SU-DHL-6 (cell line): ENCODE measurements around the gene CCNQ.

Experiments
- H2AFZ ChIP-seq: fragments of 200-600 bp; sonication (generic); 2 replicates; pipeline ENCODE4 v1.6.1; 2014; ENCODE audit warnings: low read depth, mild to moderate bottlenecking, moderate library complexity, mixed read lengths, antibody characterized with exemption, low read length; ENCODE audit not compliant: severe bottlenecking
- H3F3A ChIP-seq: fragments of 200-600 bp; shearing (Covaris generic); 2 replicates; pipeline ENCODE4 v1.6.0; 2016; ENCODE audit warnings: antibody characterized with exemption, mild to moderate bottlenecking; ENCODE audit not compliant: insufficient read depth
- H3K27ac ChIP-seq: fragments of 200-600 bp; sonication (generic); 2 replicates; pipeline ENCODE4 v1.5.1; 2016; ENCODE audit warnings: low read depth, mild to moderate bottlenecking, low read length, moderate library complexity, mixed read lengths
- H3K27me3 ChIP-seq: fragments of 200-600 bp; sonication (generic), shearing (Covaris generic); 2 replicates; pipeline ENCODE4 v1.6.0; 2014; ENCODE audit warnings: mild to moderate bottlenecking, low read length
- H3K36me3 ChIP-seq: fragments of 200-600 bp; sonication (generic); 2 replicates; pipeline ENCODE4 v1.6.1; 2014; ENCODE audit warnings: mild to moderate bottlenecking, low read length, mixed read lengths
- H3K4me2 ChIP-seq: fragments of 300-600, 200-600 bp; shearing (Covaris generic), sonication (generic); 2 replicates; pipeline ENCODE4 v1.6.0; 2014; ENCODE audit warnings: low read length, low read depth, mild to moderate bottlenecking; ENCODE audit not compliant: poor library complexity, severe bottlenecking
- H3K4me3 ChIP-seq: fragments of 200-600 bp; sonication (generic); 2 replicates; pipeline ENCODE4 v1.5.1; 2014; ENCODE audit warnings: antibody characterized with exemption, low read length, mild to moderate bottlenecking, mixed read lengths; ENCODE audit not compliant: insufficient read depth, poor library complexity, severe bottlenecking
- H3K79me2 ChIP-seq: fragments of 200-600 bp; sonication (generic); 2 replicates; pipeline ENCODE4 v1.6.1; 2014; ENCODE audit warnings: mild to moderate bottlenecking, low read length, moderate library complexity; ENCODE audit not compliant: insufficient read depth
- H3K9ac ChIP-seq: fragments of 200-600 bp; sonication (generic); 2 replicates; pipeline ENCODE4 v1.7.0; 2014; ENCODE audit warnings: mild to moderate bottlenecking, low read length
- H3K9me2 ChIP-seq: fragments of 200-600 bp; sonication (generic); replicated peaks from 2 replicates; pipeline ENCODE4 v1.6.1; 2014; ENCODE audit warnings: low read length; ENCODE audit not compliant: insufficient read depth
- H3K9me3 ChIP-seq: fragments of 200-600 bp; sonication (generic); 2 replicates; pipeline ENCODE4 v1.6.1; 2014; ENCODE audit warnings: low read length, mixed read lengths; ENCODE audit not compliant: insufficient read depth
- H4K20me1 ChIP-seq: fragments of 200-600 bp; sonication (generic); 2 replicates; pipeline ENCODE4 v1.6.1; 2014; ENCODE audit warnings: low read depth, mild to moderate bottlenecking, antibody characterized with exemption, low read length, moderate library complexity, mixed read lengths
- EZH2phosphoT487 ChIP-seq: fragments of 200-600 bp; sonication (generic), shearing (Covaris generic); conservative IDR thresholded peaks from 2 replicates; pipeline ENCODE4 v1.6.1; 2018; ENCODE audit warnings: mild to moderate bottlenecking, antibody characterized with exemption, low read length, moderate library complexity, mixed read lengths
- TF ChIP-seq, protein P1 (sequence below): fragments of 200-600 bp; sonication (generic); IDR thresholded peaks from one replicate; pipeline ENCODE4 v1.5.1; 2017; ENCODE audit warnings: antibody characterized with exemption, mild to moderate bottlenecking, low read length, moderate library complexity; ENCODE audit not compliant: insufficient read depth, poor library complexity, severe bottlenecking

The CCNQ gene

DNA sequence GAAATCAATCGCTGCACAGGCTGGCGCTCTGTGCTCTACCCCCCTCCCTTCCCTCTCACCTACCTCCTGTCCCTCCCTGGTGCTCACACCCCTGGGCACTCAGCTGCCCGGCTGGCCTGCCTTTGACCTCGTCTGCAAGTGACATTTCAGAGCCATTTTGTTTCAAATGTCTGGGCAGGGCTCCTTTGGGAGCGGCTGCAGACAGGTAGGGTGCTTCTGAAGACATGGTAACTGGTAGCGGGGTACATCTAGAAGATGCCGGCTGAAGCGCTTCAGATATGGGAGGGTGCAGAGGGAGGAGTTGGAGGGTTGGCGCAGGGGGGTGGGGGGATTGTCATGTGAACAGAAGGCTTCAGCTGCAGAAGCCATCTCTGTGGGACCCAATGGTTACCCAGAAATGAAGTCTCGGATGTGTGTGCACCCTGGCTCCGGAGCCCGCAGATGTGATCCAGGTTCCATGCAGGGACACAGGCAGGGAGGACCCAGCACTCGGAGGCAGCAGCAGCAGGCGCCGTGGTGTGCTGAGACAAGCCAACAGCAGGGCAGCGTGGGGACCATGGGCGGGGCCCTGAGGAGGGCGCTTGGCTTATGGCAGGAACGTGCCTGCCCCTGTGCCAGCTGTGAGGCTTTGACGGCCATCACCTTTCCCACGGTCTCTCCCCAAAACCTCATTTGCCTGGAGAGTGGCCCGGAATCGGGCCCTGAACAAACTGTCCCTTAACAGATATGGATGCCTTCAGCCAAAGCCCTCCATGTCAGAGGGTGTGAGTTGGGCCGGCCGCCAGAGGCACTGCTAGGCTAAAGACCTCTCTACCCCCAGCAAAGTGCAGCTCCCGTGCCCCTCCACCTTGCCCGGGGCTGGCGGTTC is 40.5 kb upstream of the CCNQ start:
- no peaks in the 10 kb centered on the region for H3K27me3 ChIP-seq

DNA sequence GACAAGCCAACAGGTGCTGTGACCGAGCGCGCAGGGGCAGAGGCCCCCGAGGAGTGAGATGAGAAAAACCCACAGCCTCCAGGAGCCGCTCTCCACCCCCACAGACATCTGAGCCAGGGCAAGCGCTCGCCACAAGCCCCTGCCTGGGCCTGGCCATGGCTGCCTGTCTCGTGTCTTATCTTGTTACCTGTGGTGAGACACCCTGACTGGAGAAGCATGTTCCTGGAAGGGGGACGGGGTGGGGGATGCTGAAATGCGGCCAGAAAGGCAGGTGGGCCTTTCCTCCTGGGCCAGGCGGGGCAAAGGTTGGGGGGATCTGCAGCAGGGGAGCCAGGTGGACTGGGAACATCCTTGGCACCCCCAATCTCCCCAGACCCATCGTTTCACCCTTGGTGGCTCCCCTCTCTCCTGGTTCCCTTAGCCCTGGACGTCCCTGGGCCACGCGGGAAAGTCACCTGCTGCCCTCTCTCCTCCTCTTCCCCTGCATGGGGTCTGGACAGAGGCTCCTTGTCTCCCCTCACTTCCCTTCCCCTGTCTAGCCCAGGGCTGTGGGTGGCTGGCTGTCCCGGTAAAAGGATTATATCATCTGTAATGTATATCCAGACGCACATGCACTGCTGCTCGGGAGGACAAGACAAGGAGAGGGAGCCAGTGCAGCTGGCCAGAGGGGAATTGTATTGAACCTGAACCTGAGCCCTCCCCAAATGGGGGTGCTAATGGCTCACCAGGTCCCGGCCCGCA is 39.7 kb upstream of the CCNQ start:
- Histone ChIP-seq H3K9me3 (no peaks in the 10 kb centered on the region), H3K36me3 (no peaks in the 10 kb centered on the region), H4K20me1 (no peaks in the 10 kb centered on the region), H3K4me3 (no peak overlapping the region), H3K4me2 (no peak overlapping the region), H3K27ac (no peak overlapping the region), H3K27me3 (no peaks in the 10 kb centered on the region), H3K9me2 (no peaks in the 10 kb centered on the region), H3K9ac (no peak overlapping the region), H3F3A (no peaks in the 10 kb centered on the region), H3K79me2 (no peaks in the 10 kb centered on the region), H2AFZ (no peak overlapping the region)
- TF ChIP-seq EZH2phosphoT487, result no peak
- TF ChIP-seq, protein P1, sequence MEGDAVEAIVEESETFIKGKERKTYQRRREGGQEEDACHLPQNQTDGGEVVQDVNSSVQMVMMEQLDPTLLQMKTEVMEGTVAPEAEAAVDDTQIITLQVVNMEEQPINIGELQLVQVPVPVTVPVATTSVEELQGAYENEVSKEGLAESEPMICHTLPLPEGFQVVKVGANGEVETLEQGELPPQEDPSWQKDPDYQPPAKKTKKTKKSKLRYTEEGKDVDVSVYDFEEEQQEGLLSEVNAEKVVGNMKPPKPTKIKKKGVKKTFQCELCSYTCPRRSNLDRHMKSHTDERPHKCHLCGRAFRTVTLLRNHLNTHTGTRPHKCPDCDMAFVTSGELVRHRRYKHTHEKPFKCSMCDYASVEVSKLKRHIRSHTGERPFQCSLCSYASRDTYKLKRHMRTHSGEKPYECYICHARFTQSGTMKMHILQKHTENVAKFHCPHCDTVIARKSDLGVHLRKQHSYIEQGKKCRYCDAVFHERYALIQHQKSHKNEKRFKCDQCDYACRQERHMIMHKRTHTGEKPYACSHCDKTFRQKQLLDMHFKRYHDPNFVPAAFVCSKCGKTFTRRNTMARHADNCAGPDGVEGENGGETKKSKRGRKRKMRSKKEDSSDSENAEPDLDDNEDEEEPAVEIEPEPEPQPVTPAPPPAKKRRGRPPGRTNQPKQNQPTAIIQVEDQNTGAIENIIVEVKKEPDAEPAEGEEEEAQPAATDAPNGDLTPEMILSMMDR, result no peak

More for the DNA sequence above, 40.5 kb upstream of the CCNQ start:
- H3K9me3 ChIP-seq, result no peaks in the 10 kb centered on the region
- H3K79me2 ChIP-seq, result no peaks in the 10 kb centered on the region
- no peaks in the 10 kb centered on the region for H3K9me2 ChIP-seq
- no peak overlapping the region for H3K9ac ChIP-seq
- H3K4me3 ChIP-seq, result no peak overlapping the region
- H3K4me2 ChIP-seq, result no peak overlapping the region
- H2AFZ ChIP-seq, result no peak overlapping the region
- no peaks in the 10 kb centered on the region for H3K36me3 ChIP-seq
- no peaks in the 10 kb centered on the region for H4K20me1 ChIP-seq
- H3F3A ChIP-seq, result no peaks in the 10 kb centered on the region
- H3K27ac ChIP-seq, result no peak overlapping the region
- TF ChIP-seq, protein P1, result no peak
- no peak for TF ChIP-seq EZH2phosphoT487

DNA sequence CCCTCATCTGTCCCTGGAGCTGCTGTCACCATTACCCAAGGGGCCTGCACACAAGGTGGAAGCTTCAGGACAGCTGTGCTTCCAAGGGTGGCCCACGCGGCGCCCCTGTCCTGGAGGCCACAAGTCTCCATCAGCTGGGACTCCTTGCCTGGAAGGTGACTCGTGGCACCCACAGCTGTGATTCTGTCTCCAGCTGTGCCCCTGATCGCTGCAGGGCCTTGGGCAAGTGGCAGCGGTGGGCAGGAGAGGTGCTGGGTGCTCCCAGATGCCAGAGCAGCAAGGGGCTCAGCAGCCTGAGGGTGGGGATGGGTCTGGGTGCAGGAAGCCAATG is 39.1 kb upstream of the CCNQ start:
- Histone ChIP-seq H3K36me3 (no peaks in the 10 kb centered on the region), H3K9ac (no peak overlapping the region), H3F3A (no peaks in the 10 kb centered on the region), H2AFZ (no peak overlapping the region), H3K4me3 (no peak overlapping the region), H3K27me3 (no peaks in the 10 kb centered on the region), H3K27ac (no peak overlapping the region), H3K9me2 (no peaks in the 10 kb centered on the region), H4K20me1 (no peaks in the 10 kb centered on the region), H3K79me2 (no peaks in the 10 kb centered on the region), H3K9me3 (no peaks in the 10 kb centered on the region), H3K4me2 (no peak overlapping the region)
- no peak for TF ChIP-seq EZH2phosphoT487
- TF ChIP-seq, protein P1, result no peak
